Endodermal cell (in vitro differentiated cells): ENCODE results near the gene KIF26B. TPM values are rescaled to one million over a fixed set of nuclear protein-coding genes. Genes with fewer than 3 reads are reported as not detected.
A peak's percentile ranks its signal among the peaks of the same experiment; 100 is the strongest.

Source experiments
- DNase-seq: peaks from one replicate; pipeline ENCODE4 v3.0.0-alpha.2; 2017
- H3K27ac ChIP-seq: 2 replicates; pipeline ENCODE4 v1.5.1; 2013; ENCODE audit warnings: mild to moderate bottlenecking, low read depth, low read length, moderate library complexity
- H3K27me3 ChIP-seq: 2 replicates; pipeline ENCODE4 v1.6.1; 2013; ENCODE audit warnings: mild to moderate bottlenecking, low read length, moderate library complexity; ENCODE audit not compliant: insufficient read depth, control insufficient read depth, poor library complexity, severe bottlenecking
- H3K36me3 ChIP-seq: 2 replicates; pipeline ENCODE4 v1.7.0; 2013; ENCODE audit warnings: mild to moderate bottlenecking, low read length, moderate library complexity; ENCODE audit not compliant: control insufficient read depth, insufficient read depth
- H3K4me1 ChIP-seq: one replicate; pipeline ENCODE4 v1.7.0; 2013; ENCODE audit warnings: low read length; ENCODE audit not compliant: control insufficient read depth, insufficient read depth
- H3K4me3 ChIP-seq: 2 replicates; pipeline ENCODE4 v1.5.1; 2013; ENCODE audit warnings: mild to moderate bottlenecking, low read length, moderate library complexity
- H3K9ac ChIP-seq: 2 replicates; pipeline ENCODE4 v1.6.1; 2013; ENCODE audit warnings: mild to moderate bottlenecking, low read length, moderate library complexity; ENCODE audit not compliant: poor library complexity, severe bottlenecking; ENCODE audit errors: extremely low read depth
- H3K9me3 ChIP-seq: 2 replicates; pipeline ENCODE4 v1.6.1; 2013; ENCODE audit warnings: mild to moderate bottlenecking, low read length, moderate library complexity; ENCODE audit not compliant: control insufficient read depth
- H3K27ac Mint-ChIP-seq: 2 replicates; pipeline ENCODE4 v1.8.0; 2020; ENCODE audit warnings: mixed read lengths
- H3K27me3 Mint-ChIP-seq: 2 replicates; pipeline ENCODE4 v1.8.0; 2021; ENCODE audit warnings: mild to moderate bottlenecking, mixed read lengths; ENCODE audit not compliant: insufficient read depth
- H3K36me3 Mint-ChIP-seq: 2 replicates; pipeline ENCODE4 v1.8.0; 2020; ENCODE audit warnings: low read depth, mixed read lengths
- H3K4me1 Mint-ChIP-seq: 2 replicates; pipeline ENCODE4 v1.8.0; 2020; ENCODE audit warnings: mixed read lengths
- H3K4me3 Mint-ChIP-seq: 2 replicates; pipeline ENCODE4 v1.8.0; 2020; ENCODE audit warnings: mild to moderate bottlenecking, moderate library complexity, mixed read lengths
- H3K9me3 Mint-ChIP-seq: 2 replicates; pipeline ENCODE4 v1.8.0; 2020; ENCODE audit warnings: mild to moderate bottlenecking, mixed read lengths
- WGBS, 2 experiments: methylation state at CpG; one replicate each; pipeline versions ENCODE4 v1.1.5 to v1.1.7; 2013; ENCODE audit warnings: missing lambda C conversion rate in 2 of 2, mixed read lengths in 1 of 2; ENCODE audit not compliant: insufficient coverage in 1 of 2, insufficient read length in 1 of 2; 5-methylcytosine and 5-hydroxymethylcytosine counted together
- total RNA-seq, 2 donors: library from RNA; stranded (reverse); fragmentation: NEBNext Ultra II Directional in 1 of 2; extraction: Animal tissue kit (Norgen Biotek cat#: 25700) in 1 of 2; gene quantifications; 2 replicates in 1 of 2; 3 replicates in 1 of 2; pipeline ENCODE4 v1.2.1, GENCODE V29; 2021
- TF ChIP-seq, protein P1 (sequence below): fragments of 200-600 bp; sonication (generic); conservative IDR thresholded peaks from 2 replicates; pipeline ENCODE4 v1.5.0; 2021; ENCODE audit warnings: antibody characterized with exemption, mild to moderate bottlenecking

The KIF26B gene
- total RNA-seq, 2 donors from 2014 or later = 12.3 to 21.0 TPM

DNA sequence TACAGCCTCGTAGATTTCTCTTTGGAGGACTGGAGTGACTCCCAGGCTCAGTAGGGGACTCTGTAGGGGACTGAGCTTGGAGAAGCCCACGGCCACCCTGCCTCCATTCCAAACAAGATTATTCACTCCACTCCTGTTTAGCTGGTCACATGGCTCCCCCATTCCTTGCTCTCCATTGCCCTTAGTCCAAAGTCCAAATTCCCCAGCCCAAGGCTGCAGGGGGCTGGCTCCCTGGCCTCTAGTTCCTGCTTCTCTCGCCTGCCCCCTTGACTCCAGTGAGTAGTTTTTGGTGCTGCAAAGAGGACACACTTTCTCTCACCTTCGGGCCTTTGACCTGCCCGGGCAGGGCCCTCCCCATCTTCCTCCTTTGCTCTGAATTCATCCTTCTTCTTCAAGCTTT lies 403.3 kb downstream of the KIF26B start:
- Histone ChIP-seq H3K4me3 (no peak overlapping the region), H3K27ac (no peak overlapping the region), H3K4me1 (peaks cover 3% of the 10 kb centered on the region), H3K9me3 (no peaks in the 10 kb centered on the region), H3K9ac (no peak overlapping the region), H3K27me3 (no peaks in the 10 kb centered on the region), H3K36me3 (no peaks in the 10 kb centered on the region)
- Mint-ChIP-seq H3K4me3 (no peak overlapping the region), H3K9me3 (no peaks in the 10 kb centered on the region), H3K36me3 (peaks cover 2% of the 10 kb centered on the region), H3K27ac (no peak overlapping the region), H3K27me3 (peaks cover 2% of the 10 kb centered on the region), H3K4me1 (peaks cover 21% of the 10 kb centered on the region)
- no peak for DNase-seq
- 86 to 90% methylated on average over 3 to 5 of the region's 5 CpGs for WGBS, 2 experiments
- TF ChIP-seq, protein P1, sequence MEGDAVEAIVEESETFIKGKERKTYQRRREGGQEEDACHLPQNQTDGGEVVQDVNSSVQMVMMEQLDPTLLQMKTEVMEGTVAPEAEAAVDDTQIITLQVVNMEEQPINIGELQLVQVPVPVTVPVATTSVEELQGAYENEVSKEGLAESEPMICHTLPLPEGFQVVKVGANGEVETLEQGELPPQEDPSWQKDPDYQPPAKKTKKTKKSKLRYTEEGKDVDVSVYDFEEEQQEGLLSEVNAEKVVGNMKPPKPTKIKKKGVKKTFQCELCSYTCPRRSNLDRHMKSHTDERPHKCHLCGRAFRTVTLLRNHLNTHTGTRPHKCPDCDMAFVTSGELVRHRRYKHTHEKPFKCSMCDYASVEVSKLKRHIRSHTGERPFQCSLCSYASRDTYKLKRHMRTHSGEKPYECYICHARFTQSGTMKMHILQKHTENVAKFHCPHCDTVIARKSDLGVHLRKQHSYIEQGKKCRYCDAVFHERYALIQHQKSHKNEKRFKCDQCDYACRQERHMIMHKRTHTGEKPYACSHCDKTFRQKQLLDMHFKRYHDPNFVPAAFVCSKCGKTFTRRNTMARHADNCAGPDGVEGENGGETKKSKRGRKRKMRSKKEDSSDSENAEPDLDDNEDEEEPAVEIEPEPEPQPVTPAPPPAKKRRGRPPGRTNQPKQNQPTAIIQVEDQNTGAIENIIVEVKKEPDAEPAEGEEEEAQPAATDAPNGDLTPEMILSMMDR = peak; percentile 12

GRCh38 chr1:245560316-245560859 lies 405.6 kb downstream of the KIF26B start:
- H3K9me3 Mint-ChIP-seq = peaks cover under 1% of the 10 kb centered on the region
- Histone ChIP-seq H3K27ac (no peak overlapping the region), H3K36me3 (no peaks in the 10 kb centered on the region), H3K9ac (no peak overlapping the region), H3K4me3 (no peak overlapping the region), H3K9me3 (peaks cover 1% of the 10 kb centered on the region), H3K27me3 (no peaks in the 10 kb centered on the region), H3K4me1 (peaks cover 3% of the 10 kb centered on the region)
- H3K27ac Mint-ChIP-seq = no peak overlapping the region
- H3K4me1 Mint-ChIP-seq = peaks cover 15% of the 10 kb centered on the region
- no peak overlapping the region for H3K4me3 Mint-ChIP-seq
- peaks cover 2% of the 10 kb centered on the region for H3K36me3 Mint-ChIP-seq
- DNase-seq = no peak
- H3K27me3 Mint-ChIP-seq = peaks cover 2% of the 10 kb centered on the region
- WGBS, 2 experiments = 91 to 93% methylated on average over 7 to 12 of the region's 12 CpGs
- TF ChIP-seq, protein P1 = no peak

DNA sequence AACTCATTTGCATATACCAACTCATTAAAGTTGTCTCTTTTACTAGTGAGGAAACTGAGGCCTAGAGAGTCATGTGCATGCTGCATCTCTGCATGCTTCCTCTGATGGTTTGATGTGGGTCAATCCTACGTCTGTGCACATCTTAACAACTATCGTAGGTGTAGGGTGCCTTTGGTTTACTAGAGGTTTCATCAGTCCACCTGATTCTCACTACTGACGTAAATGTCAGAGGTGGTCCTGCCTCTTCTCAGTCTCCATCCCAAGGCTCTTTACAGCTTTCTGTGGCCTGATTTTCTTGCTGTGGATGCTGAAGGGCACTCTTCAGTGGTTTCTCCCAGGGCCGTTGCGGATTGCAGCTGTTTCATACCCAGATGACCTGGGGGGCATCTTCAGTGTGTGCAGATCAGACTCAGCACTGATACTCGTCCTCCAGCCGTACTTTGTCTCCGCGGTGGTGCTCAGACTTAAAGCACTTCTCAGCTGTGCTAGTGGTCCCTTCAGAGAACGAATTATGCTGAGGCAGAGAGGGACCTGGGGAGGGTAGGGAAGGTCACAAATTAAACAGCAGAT lies 407.0 kb downstream of the KIF26B start:
- peaks cover 3% of the 10 kb centered on the region for H3K4me1 ChIP-seq
- Mint-ChIP-seq H3K4me3 (no peak overlapping the region), H3K36me3 (peaks cover 8% of the 10 kb centered on the region), H3K27ac (no peak overlapping the region), H3K27me3 (no peaks in the 10 kb centered on the region), H3K4me1 (peaks cover 15% of the 10 kb centered on the region), H3K9me3 (peaks cover 7% of the 10 kb centered on the region)
- H3K27me3 ChIP-seq = no peaks in the 10 kb centered on the region
- peaks cover 10% of the 10 kb centered on the region for H3K9me3 ChIP-seq
- no peak overlapping the region for H3K9ac ChIP-seq
- no peaks in the 10 kb centered on the region for H3K36me3 ChIP-seq
- TF ChIP-seq, protein P1 = no peak
- no peak overlapping the region for H3K27ac ChIP-seq
- WGBS, 2 experiments = 83 to 92% methylated on average over 6 to 10 of the region's 10 CpGs
- no peak for DNase-seq
- no peak overlapping the region for H3K4me3 ChIP-seq
